Panc1 (cell line): ENCODE results near the gene EP400.

ENCODE experiments used
- POLR2AphosphoS5 ChIP-seq: IDR thresholded peaks from 2 replicates; pipeline ENCODE4 v1.6.1; 2012; ENCODE audit warnings: mild to moderate bottlenecking, low read depth, low read length, moderate library complexity
- TCF7L2 ChIP-seq: IDR thresholded peaks from 2 replicates; pipeline ENCODE4 v1.6.1; 2011; ENCODE audit warnings: mild to moderate bottlenecking, low read depth, low read length, inconsistent platforms
- TF ChIP-seq, protein P1 (sequence below): fragments of 450-650 bp; IDR thresholded peaks from 2 replicates; pipeline ENCODE4 v1.5.1; 2017; ENCODE audit warnings: mild to moderate bottlenecking
- TF ChIP-seq, protein P2 (sequence below), 2 experiments: IDR thresholded peaks; 2 replicates each; pipeline ENCODE4 v1.6.1; 2011 to 2012; ENCODE audit warnings: low read depth in 2 of 2, control low read depth in 1 of 2, low read length in 1 of 2, mild to moderate bottlenecking in 1 of 2, moderate library complexity in 1 of 2; ENCODE audit not compliant: insufficient read depth in 1 of 2

DNA sequence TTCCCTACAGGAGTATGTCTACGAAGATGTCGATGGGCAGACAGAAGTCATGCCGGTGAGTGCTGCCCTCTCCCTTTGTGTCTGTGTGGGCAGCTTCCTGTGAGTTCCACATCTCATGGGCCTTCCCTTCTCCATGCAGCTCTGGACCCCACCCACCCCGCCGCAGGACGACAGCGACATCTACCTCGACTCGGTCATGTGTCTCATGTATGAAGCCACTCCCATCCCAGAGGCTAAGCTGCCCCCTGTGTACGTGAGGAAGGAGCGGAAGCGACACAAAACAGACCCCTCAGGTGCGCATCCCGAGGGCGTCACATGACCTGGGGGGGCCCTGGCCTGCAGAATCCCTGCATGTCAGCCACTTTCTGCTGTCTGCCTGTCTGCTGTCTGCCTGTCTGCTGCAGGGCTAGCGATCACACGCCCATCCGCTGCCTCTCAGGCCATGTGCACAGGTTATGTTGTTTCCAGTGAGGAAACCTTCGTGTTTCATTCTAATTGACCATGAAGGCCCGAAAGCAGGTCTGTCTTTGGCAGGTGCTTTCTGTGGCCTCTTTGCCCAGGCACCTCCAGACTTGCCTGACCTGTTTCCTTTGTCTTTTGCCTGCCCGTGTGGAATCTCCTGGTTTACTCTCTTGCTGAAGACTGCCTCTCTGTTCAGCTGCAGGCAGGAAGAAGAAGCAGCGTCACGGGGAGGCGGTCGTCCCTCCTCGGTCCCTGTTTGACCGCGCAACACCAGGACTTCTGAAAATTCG is 95.1 kb downstream of the EP400 start:
- TF ChIP-seq, protein P1, sequence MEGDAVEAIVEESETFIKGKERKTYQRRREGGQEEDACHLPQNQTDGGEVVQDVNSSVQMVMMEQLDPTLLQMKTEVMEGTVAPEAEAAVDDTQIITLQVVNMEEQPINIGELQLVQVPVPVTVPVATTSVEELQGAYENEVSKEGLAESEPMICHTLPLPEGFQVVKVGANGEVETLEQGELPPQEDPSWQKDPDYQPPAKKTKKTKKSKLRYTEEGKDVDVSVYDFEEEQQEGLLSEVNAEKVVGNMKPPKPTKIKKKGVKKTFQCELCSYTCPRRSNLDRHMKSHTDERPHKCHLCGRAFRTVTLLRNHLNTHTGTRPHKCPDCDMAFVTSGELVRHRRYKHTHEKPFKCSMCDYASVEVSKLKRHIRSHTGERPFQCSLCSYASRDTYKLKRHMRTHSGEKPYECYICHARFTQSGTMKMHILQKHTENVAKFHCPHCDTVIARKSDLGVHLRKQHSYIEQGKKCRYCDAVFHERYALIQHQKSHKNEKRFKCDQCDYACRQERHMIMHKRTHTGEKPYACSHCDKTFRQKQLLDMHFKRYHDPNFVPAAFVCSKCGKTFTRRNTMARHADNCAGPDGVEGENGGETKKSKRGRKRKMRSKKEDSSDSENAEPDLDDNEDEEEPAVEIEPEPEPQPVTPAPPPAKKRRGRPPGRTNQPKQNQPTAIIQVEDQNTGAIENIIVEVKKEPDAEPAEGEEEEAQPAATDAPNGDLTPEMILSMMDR: no peak
- TF ChIP-seq TCF7L2 (no peak), POLR2AphosphoS5 (no peak)
- TF ChIP-seq, protein P2, sequence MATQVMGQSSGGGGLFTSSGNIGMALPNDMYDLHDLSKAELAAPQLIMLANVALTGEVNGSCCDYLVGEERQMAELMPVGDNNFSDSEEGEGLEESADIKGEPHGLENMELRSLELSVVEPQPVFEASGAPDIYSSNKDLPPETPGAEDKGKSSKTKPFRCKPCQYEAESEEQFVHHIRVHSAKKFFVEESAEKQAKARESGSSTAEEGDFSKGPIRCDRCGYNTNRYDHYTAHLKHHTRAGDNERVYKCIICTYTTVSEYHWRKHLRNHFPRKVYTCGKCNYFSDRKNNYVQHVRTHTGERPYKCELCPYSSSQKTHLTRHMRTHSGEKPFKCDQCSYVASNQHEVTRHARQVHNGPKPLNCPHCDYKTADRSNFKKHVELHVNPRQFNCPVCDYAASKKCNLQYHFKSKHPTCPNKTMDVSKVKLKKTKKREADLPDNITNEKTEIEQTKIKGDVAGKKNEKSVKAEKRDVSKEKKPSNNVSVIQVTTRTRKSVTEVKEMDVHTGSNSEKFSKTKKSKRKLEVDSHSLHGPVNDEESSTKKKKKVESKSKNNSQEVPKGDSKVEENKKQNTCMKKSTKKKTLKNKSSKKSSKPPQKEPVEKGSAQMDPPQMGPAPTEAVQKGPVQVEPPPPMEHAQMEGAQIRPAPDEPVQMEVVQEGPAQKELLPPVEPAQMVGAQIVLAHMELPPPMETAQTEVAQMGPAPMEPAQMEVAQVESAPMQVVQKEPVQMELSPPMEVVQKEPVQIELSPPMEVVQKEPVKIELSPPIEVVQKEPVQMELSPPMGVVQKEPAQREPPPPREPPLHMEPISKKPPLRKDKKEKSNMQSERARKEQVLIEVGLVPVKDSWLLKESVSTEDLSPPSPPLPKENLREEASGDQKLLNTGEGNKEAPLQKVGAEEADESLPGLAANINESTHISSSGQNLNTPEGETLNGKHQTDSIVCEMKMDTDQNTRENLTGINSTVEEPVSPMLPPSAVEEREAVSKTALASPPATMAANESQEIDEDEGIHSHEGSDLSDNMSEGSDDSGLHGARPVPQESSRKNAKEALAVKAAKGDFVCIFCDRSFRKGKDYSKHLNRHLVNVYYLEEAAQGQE (IDR thresholded peaks at IDR 0.05; ENCODE audit: insufficient read depth in 1 of 2, low read depth in 2 of 2, low read length in 1 of 2): no peak
